RKO (cell line): Measurements from ENCODE around the gene SDF4.

Experiments used
- DNase-seq: peaks from one replicate; pipeline ENCODE4 v3.0.0-alpha.2; 2016; ENCODE audit warnings: low spot score

The SDF4 gene

GRCh38 chr1:1228187-1228586 lies 3.6 kb downstream of the SDF4 start:
- DNase-seq, result no peak

GRCh38 chr1:1227386-1227785 lies 4.4 kb downstream of the SDF4 start:
- no peak for DNase-seq

- no peak for DNase-seq
These were observed 5.0 kb downstream of the SDF4 start for GRCh38 chr1:1226566-1227362.

GRCh38 chr1:1225913-1226312 lies 5.9 kb downstream of the SDF4 start:
- DNase-seq, result no peak

GRCh38 chr1:1225238-1225845 lies 6.5 kb downstream of the SDF4 start:
- DNase-seq, result no peak

GRCh38 chr1:1223891-1224290 lies 7.9 kb downstream of the SDF4 start:
- no peak for DNase-seq

GRCh38 chr1:1223321-1223720 lies 8.5 kb downstream of the SDF4 start:
- DNase-seq, result no peak

- no peak for DNase-seq
These were observed 9.1 kb downstream of the SDF4 start for GRCh38 chr1:1222575-1223225.

GRCh38 chr1:1221887-1222574 lies 9.8 kb downstream of the SDF4 start:
- DNase-seq, result no peak

GRCh38 chr1:1220197-1220596 lies 11.6 kb downstream of the SDF4 start:
- no peak for DNase-seq

- DNase-seq, result no peak
These were observed 12.5 kb downstream of the SDF4 start for GRCh38 chr1:1219341-1219740.

- DNase-seq, result no peak
These were observed 13.1 kb downstream of the SDF4 start for GRCh38 chr1:1218524-1219200.

- no peak for DNase-seq
These were observed 13.9 kb downstream of the SDF4 start for GRCh38 chr1:1217621-1218523.

GRCh38 chr1:1216770-1217620 lies 14.8 kb downstream of the SDF4 start:
- DNase-seq, result no peak

GRCh38 chr1:1215881-1216605 lies 15.8 kb downstream of the SDF4 start:
- DNase-seq, result no peak

GRCh38 chr1:1215080-1215676 lies 16.6 kb downstream of the SDF4 start:
- DNase-seq, result no peak

GRCh38 chr1:1213345-1214265 lies 18.2 kb downstream of the SDF4 start, which contains the start of gene TNFRSF4:
TSS of gene TNFRSF4 (minus strand) at chr1:1214153. CDS start at chr1:1214127, 26 bp downstream.
- DNase-seq, result no peak
